Pancreas (tissue), 10 donors: ENCODE results near the gene HIVEP3. TPM values are rescaled to one million over a fixed set of nuclear protein-coding genes. Genes with fewer than 3 reads are reported as not detected.

ENCODE experiments used
- ATAC-seq, 4 donors: fragments of 200-7000 bp; cut with Tn5 transposase; one replicate each; pipeline versions ENCODE4 v1.8.0 to v1.9.1; 2020; ENCODE audit warnings: mild to moderate bottlenecking in 4 of 4, moderate library complexity in 4 of 4
- DNase-seq, 6 donors: peaks; one replicate each; pipeline ENCODE4 v3.0.0-alpha.2; 2020
- FAIRE-seq: peaks from 2 replicates; lab custom pipeline; 2012; peaks lifted over from hg19 to GRCh38; lab: Jason Lieb, UNC
- H3K27ac ChIP-seq, 4 donors: fragments of 200-600 bp; sonication (generic); 1 replicate in 3 of 4; 2 replicates in 1 of 4; pipeline versions ENCODE4 v1.5.0 to v1.8.0; 2020
- H3K27me3 ChIP-seq, 4 donors: fragments of 200-600 bp; one replicate each; pipeline ENCODE4 v1.8.0; 2021
- H3K36me3 ChIP-seq, 3 donors: fragments of 200-600 bp; sonication (generic) in 1 of 3; one replicate each; pipeline versions ENCODE4 v1.5.0 to v1.8.0; 2020 to 2021
- H3K4me1 ChIP-seq, 3 donors: fragments of 200-600 bp; one replicate each; pipeline ENCODE4 v1.8.0; 2021
- H3K4me3 ChIP-seq, 4 donors: fragments of 200-600 bp; sonication (generic) in 2 of 4; one replicate each; pipeline versions ENCODE4 v1.5.0 to v1.8.0; 2020 to 2021
- H3K9me3 ChIP-seq, 4 donors: fragments of 200-600 bp; one replicate each; pipeline ENCODE4 v1.8.0; 2021
- WGBS, 2 donors: extraction: QIAGEN DNeasy Blood & Tissue Kit; methylation state at CpG; one replicate each; pipeline ENCODE4 v1.1.7; 2013; 5-methylcytosine and 5-hydroxymethylcytosine counted together
- intact Hi-C, 3 donors: fragments of 100-400 bp; cut with DNase I; formaldehyde crosslinking; loops; one replicate each; pipeline versions ENCODE4 v1.11.1 to v1.14.2; 2022
- polyA plus RNA-seq, 2 donors: library from polyadenylated mRNA; stranded (reverse); fragments of 200-250 nt; gene quantifications; one replicate each; pipeline ENCODE4 v1.2.3, GENCODE V29; 2013
- total RNA-seq, 6 donors: library from RNA; stranded (reverse); fragmentation: NEBNext Ultra II Directional in 4 of 6; extraction: Animal tissue kit (Norgen Biotek cat#: 25700) in 4 of 6; gene quantifications; one replicate each; pipeline versions ENCODE4 v1.2.1 to v1.2.4, GENCODE V29; 2021 to 2023
- TF ChIP-seq, protein P1 (sequence below), 4 donors: fragments of 200-600 bp; sonication (generic) in 3 of 4; IDR thresholded peaks; one replicate each; pipeline versions ENCODE4 v1.5.0 to v1.8.0; 2021; ENCODE audit warnings: antibody characterized with exemption in 4 of 4
- donor health status: healthy with polysubstance abuse.
- donor health status: DM: no; HTN: no; CAD: no; lungs with moderate emphysema.
- donor health status: DM: no; HTN: no; CAD: no.
- donor health status: control.
- donor health status: control.
- donor health status: Bipolar disorder and iron deficiency.
- donor health status: DM: yes; HTN: yes; CAD: no.
- donor health status: DM: no; HTN: no; CAD: no.
- donor health status: DM: no; HTN: no; CAD: no.
- donor health status: DM: yes; HTN: yes; CAD: no.

HIVEP3 gene
- total and polyA plus RNA-seq, 8 donors = 2.7 to 5.0 (median 3.1) TPM

DNA sequence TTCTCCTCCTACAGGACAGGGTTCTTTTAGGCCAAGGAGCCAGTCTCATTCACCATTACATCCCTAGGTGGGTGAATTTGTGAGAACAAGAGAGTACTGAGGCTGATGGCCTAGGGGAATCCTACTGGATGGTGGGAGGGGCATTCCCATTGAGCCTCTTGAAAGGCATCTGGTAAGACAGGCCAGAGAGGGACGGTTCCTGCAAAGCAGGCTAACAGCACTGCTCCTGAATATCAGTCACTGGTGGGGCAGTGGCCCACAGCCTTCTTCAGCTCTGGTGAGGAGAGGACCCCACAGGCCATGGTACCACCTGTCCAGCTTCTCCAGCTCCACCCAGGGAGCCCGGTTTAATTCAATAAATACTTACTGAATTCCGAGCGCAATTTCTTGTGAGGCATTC, 308.4 kb downstream of the HIVEP3 start:
- Histone ChIP-seq H3K9me3 (no peaks in the 10 kb centered on the region), H3K27me3 (no peaks in the 10 kb centered on the region), H3K36me3 (no peaks in the 10 kb centered on the region), H3K4me1 (no peaks in the 10 kb centered on the region), H3K4me3 (no peak overlapping the region), H3K27ac (no peak overlapping the region)
- no peak for FAIRE-seq
- TF ChIP-seq, protein P1, sequence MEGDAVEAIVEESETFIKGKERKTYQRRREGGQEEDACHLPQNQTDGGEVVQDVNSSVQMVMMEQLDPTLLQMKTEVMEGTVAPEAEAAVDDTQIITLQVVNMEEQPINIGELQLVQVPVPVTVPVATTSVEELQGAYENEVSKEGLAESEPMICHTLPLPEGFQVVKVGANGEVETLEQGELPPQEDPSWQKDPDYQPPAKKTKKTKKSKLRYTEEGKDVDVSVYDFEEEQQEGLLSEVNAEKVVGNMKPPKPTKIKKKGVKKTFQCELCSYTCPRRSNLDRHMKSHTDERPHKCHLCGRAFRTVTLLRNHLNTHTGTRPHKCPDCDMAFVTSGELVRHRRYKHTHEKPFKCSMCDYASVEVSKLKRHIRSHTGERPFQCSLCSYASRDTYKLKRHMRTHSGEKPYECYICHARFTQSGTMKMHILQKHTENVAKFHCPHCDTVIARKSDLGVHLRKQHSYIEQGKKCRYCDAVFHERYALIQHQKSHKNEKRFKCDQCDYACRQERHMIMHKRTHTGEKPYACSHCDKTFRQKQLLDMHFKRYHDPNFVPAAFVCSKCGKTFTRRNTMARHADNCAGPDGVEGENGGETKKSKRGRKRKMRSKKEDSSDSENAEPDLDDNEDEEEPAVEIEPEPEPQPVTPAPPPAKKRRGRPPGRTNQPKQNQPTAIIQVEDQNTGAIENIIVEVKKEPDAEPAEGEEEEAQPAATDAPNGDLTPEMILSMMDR (IDR thresholded peaks at IDR 0.05) = no peak
- intact Hi-C loops = no loop called here
- DNase-seq = no peak
- no peak for ATAC-seq
- whole genome bisulfite sequencing, 2 donors = 96% methylated on average over 4 of the region's 4 CpGs

DNA sequence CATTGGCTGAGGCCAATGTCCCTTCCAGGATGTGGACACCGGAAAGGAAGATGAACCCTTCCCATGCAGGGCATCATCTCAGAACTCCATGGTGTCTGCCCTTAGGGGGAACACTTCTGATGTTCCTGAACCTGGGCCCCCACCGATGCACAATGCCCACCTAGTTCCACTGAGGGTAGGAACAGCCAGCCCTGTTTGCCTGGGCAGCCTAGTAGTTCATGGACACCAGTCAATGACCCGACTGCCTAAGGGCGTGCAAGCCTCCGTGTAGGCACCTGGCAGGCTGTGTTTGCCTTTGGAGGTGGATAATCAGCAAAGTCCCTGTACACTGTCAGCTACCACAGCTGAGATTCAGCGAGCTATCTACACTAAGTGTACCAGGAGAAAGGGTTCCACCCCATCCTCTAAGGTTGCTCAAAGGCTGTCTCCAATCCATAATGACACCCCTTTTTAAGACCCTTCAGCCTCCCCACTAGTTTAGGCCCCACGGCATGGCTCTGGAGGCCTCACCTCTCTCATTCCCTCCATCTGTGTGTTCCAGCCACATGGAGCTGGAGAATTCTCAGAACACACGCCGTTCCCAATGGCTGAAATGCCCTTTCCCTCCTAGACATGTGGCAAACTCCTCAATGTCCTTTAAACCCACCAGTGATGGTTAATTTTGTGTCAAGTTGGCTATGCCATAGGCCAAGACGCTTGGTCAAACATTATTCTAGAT, 309.4 kb downstream of the HIVEP3 start:
- FAIRE-seq (no peak), ATAC-seq (no peak), DNase-seq (no peak)
- TF ChIP-seq, protein P1 (IDR thresholded peaks at IDR 0.05) = no peak
- H3K36me3 ChIP-seq = no peaks in the 10 kb centered on the region
- H3K9me3 ChIP-seq = no peaks in the 10 kb centered on the region
- no peak overlapping the region for H3K4me3 ChIP-seq
- intact Hi-C loops = no loop called here
- 93% methylated on average over 10 of the region's 10 CpGs for WGBS, 2 donors
- H3K4me1 ChIP-seq = no peaks in the 10 kb centered on the region
- H3K27me3 ChIP-seq = no peaks in the 10 kb centered on the region
- no peak overlapping the region for H3K27ac ChIP-seq

DNA sequence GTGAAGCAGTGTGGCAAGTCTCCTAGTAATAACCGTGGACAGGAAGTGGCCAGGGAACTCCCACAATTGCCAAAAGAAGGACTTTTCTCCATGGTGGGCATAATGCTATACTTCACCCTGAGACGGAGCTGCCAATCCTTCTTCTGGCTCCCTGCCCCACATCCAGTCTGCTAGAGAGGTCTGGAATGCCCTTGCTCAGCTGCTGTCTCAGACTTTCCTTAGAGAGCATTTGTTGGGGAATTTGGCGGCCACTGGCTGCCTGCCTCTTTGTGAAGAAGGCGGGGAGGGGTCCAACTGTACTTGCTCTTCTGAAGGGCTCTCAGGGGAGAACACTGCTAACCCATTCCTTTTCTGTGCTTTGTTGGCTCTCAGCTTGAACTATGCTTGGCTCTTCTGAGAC, 310.5 kb downstream of the HIVEP3 start:
- intact Hi-C loops = no loop called here

DNA sequence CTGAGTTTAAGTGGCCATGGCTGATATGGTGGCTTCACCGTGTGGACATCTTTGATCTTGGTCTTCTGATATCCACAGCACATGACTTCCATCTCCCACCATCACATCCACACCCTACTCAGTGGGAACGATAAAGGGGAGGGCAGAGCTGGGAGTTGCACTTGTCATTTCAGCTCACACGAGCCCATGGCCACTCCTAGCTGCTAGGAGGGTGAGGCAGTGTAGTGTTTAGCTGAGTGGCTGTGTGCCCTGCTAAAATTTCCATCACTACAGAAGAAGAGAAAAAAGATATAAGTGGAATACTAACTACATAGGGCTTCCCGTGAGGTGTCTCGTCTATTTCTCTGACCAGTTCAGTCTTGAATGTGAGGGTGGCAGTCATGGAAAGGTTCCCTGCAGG, 310.9 kb downstream of the HIVEP3 start:
- 85 to 86% methylated on average over 5 of the region's 5 CpGs for WGBS, 2 donors
- H3K9me3 ChIP-seq = no peaks in the 10 kb centered on the region
- H3K4me1 ChIP-seq = no peaks in the 10 kb centered on the region
- intact Hi-C loops = no loop called here
- no peaks in the 10 kb centered on the region for H3K36me3 ChIP-seq
- DNase-seq (no peak), FAIRE-seq (no peak), ATAC-seq (no peak)
- TF ChIP-seq, protein P1 (IDR thresholded peaks at IDR 0.05) = no peak
- no peak overlapping the region for H3K27ac ChIP-seq
- no peak overlapping the region for H3K4me3 ChIP-seq
- no peaks in the 10 kb centered on the region for H3K27me3 ChIP-seq

More for the DNA sequence above, 310.5 kb downstream of the HIVEP3 start:
- Histone ChIP-seq H3K27me3 (no peaks in the 10 kb centered on the region), H3K4me1 (no peaks in the 10 kb centered on the region), H3K36me3 (no peaks in the 10 kb centered on the region), H3K9me3 (no peaks in the 10 kb centered on the region), H3K27ac (no peak overlapping the region), H3K4me3 (no peak overlapping the region)
- ATAC-seq = no peak
- DNase-seq = no peak
- TF ChIP-seq, protein P1 (IDR thresholded peaks at IDR 0.05) = no peak
- WGBS, 2 donors = 83 to 89% methylated on average over 4 of the region's 4 CpGs
- FAIRE-seq = no peak

DNA sequence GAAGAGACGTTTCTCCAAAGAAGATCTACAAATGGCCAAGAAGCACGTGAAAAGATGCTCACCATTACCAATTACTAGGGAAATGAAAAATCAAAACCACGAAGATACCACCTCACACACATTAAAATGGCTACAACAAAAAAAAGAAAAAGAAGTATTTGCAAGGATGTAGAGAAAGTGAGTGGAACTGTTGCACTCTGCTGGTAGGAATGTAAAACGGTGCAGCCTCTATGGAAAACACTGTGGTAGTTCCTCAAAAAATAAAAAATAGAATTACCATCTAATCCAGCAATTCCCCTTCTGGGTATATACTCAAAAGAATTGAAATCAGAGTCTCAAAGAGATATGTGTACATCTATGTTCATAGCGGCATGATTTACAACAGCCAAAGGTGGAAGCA, 318.8 kb downstream of the HIVEP3 start:
- ATAC-seq = no peak
- 74 to 75% methylated on average over 5 of the region's 5 CpGs for WGBS, 2 donors
- FAIRE-seq = no peak
- Histone ChIP-seq H3K4me3 (no peak overlapping the region), H3K9me3 (no peaks in the 10 kb centered on the region), H3K4me1 (no peaks in the 10 kb centered on the region), H3K27ac (no peak overlapping the region), H3K27me3 (no peaks in the 10 kb centered on the region), H3K36me3 (no peaks in the 10 kb centered on the region)
- intact Hi-C loops = no loop called here
- DNase-seq = no peak
- TF ChIP-seq, protein P1 (IDR thresholded peaks at IDR 0.05) = no peak
